NCI-H460 (cell line): Measurements from ENCODE around the gene XRCC4. TPM values are rescaled to one million over a fixed set of nuclear protein-coding genes. Genes with fewer than 3 reads are reported as not detected.
"Not testable (repeated sequence)": the region's sequence is repeated elsewhere in the genome, so short reads cannot be mapped to it uniquely, and the experiment has no call there.

Experiments used
- DNase-seq: peaks from one replicate; pipeline ENCODE4 v3.0.0-alpha.2; 2016; ENCODE audit warnings: low read depth; ENCODE audit errors: extremely low read depth
- polyA plus RNA-seq: library from polyadenylated mRNA; depleted of rRNA; stranded (reverse); fragments of >200 nt; gene quantifications from 2 replicates; pipeline ENCODE4 v1.2.3, GENCODE V29; 2014; cell fraction: nucleus; rRNA removed
- total RNA-seq: library from RNA; depleted of rRNA; stranded (reverse); fragments of >200 nt; shearing (Covaris generic); gene quantifications from 2 replicates; pipeline ENCODE4 v1.2.3, GENCODE V29; 2014; rRNA removed

XRCC4 gene
- total RNA-seq, result 21.3 TPM in 2 replicates
- 6.5 and 11.9 TPM in 2 replicates for polyA plus RNA-seq

GRCh38 chr5:83076742-83077661, at the start of gene XRCC4, which contains the start of gene TMEM167A:
Gene XRCC4 (plus strand): TSS chr5:83077547. CDS start chr5:83104920, 27,373 bp downstream.
Gene TMEM167A (minus strand): TSS chr5:83077394. CDS start chr5:83077323, 71 bp downstream.
- peak; percentile 98 for DNase-seq

DNA sequence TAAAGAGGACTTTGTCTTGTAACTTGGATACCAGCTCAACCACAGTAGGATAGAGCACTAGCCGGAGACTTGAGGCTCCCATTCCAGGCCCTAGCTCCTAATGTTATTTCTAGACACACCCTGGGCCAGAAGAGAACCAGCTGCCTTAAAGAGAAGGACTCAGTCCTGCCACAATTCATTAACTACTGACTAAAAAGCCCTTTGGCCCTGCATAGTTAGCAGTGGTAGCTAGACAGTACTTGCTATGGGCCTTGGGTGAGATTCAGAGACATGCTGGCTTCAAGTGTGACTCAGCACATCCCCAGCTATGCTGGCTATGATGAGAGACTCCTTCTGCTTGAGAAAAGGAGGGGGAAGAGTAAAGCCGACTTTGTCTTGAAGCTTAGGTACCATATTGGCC, 47.4 kb upstream of the XRCC4 start:
- peak; percentile 4 for DNase-seq

- no peak for DNase-seq
Measured at GRCh38 chr5:83031381-83031780, 46.0 kb upstream of the XRCC4 start.

DNA sequence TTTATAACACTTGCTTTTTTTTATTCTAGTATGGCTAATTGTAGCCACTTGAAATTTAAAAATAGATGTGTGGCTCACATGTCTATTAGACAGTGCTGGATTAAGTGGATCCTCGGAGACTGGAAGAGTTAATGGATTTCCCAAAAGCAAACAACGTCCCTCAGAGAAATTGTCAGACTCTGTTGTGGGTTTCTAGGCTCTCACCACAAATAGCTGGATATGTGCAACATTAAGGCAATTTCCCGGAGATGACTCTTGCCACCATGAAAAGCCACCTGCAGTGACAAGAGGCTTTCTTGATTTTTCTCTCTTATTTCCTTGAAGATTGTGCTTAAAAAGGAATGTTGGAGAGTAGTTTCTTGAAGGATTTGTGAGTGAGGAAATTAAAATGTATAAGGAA, 43.3 kb upstream of the XRCC4 start:
- no peak for DNase-seq

- DNase-seq, result no peak
Measured at GRCh38 chr5:83034528-83035207, 42.7 kb upstream of the XRCC4 start.

- no peak for DNase-seq
Measured at GRCh38 chr5:83035373-83036100, 41.8 kb upstream of the XRCC4 start.

DNA sequence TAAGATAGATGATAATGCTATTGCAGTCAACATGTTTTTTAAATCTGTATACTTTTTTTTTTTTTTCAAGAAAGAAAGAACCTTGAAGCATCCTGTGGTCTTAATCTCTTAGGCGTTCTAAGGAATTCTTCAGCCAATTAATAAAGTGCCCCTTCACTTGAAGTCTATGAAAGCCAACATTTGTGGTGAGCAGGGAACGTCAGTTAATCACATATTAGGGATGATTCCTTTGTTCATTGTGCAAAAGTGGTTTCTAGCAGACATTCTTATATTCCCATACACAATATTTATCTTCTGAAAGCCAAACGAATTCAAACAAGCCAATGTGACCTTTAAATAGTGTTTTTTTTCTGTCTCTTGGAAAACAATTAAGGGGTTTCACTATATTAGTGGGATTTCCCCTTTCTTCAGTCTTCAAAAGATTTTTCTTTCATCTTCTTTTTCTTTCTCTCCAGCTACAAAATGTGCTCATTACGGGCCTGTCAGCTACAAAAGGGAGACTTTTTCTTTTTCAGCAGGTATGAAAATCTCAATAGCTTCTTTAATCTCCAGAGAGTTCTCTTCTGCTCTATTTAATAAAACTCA, 40.3 kb upstream of the XRCC4 start:
- no peak for DNase-seq

DNA sequence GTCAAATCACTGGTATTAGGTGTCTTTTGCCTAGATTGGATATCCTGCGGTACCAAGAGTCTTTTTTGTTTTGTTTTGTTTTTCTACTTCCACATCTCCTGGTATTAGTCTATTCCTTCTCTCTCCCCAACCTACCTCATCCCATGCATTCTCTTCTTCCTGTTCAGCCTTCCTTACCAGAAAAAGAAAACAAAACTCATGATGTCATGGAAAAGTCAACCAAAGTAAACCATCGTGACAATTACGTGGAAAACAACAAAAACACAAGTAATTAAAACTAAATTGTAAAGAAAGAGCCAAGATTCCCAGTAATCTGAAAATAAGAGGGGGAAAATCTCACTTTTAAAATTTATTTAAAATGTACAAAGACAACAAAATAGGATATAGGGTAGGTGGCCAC, 38.4 kb upstream of the XRCC4 start:
- no peak for DNase-seq

DNA sequence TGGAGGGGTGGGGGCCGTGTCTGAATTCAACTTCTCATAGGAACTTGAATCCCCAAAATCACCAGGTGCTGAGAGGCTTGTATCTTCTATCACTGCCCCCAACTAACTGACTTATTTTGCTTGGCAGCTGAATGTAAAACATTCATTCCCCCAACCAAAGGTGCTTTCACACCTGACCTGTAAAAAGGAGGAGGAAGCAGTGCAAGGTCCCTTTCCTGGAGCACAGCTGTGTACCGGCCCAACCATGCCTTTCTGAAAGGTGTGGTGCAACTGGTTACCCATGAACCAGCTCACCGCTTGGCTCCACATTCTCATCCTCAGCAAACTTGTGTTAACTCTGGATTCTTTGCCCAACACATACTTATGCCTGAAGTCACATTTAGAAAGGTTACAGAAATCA, 34.8 kb upstream of the XRCC4 start:
- DNase-seq, result no peak

- DNase-seq, result no peak
Measured at GRCh38 chr5:83044926-83045325, 32.4 kb upstream of the XRCC4 start.

DNA sequence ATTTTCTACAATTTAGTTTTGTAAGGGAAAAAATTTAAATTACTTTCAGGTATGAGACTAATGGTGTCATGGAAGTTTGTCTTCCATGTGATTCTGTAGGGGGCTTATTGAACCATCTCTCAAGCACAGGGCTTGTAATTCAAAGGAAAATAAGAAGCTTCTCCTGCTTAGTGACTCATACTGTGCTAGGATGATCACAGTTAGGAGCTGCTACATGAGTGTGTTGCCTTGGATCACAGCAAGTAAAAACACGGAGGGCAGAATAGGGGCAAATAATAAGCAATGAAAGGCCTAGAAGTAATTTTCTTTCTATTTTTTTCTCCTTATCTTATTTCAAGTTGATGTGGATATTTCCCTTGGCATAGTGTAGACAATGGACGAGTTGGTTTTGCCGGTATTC, 29.1 kb upstream of the XRCC4 start:
- no peak for DNase-seq

DNA sequence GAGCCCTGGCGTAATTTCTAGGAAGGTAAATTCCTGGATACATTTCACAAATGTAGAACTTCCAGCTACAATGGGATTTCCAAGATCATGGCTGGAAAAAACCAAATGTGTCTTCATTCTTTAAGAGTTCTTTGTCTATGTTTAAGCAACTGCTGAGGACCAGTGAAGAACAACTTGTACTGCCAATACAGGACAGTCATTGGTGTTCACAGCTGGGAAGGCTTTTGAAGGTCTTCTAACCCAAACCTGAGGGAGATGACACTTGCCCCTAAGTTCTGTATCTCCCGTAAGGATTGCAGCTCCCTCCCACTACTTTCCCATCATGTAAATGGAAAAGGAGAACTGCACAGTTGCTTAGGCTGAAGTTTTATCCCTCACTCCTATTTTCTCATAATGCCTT, 28.5 kb upstream of the XRCC4 start:
- DNase-seq, result no peak

DNA sequence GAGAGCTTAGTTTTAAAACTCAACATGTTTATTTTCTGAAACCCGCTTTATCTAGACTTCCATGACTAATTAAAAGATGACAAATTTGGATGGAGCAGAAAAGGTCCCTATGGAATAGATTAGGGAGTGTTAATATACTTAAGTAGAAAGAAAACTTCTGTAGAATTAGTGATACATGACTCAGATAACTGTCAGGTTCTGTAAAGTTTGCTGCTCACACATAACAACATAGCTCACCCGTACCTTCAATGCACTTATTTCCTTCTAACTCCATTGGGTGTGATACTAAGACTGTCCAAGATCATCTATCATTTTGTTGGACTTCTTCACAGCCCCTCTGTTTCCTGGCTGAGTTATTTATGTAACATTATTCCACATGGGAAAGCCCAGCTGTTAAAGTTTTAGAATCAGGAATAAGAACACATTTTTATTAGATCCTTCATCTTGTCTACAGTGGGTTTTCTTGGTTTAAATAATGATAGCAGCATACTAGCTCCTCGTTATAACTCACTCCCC, 27.9 kb upstream of the XRCC4 start:
- DNase-seq, result no peak

GRCh38 chr5:83050723-83051340, 26.5 kb upstream of the XRCC4 start:
- no peak for DNase-seq

DNA sequence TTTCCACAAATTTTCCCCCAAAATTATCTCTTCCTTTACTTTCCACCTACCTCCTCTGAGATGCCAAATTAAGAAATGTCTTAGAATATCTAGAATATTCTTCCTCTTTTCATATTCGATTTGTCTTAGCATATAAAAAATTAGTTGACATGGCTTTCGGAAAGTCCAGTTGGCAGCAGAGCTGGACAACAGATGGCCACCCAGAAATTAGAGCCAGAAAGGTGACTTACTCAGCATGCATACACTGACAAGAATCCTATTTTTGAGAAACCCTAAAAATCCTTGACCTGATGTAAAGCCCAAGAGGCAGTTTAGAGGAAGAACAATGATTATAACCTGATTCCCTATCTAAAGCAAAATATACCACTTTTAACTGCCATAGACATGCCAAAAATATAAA, 22.2 kb upstream of the XRCC4 start:
- no peak for DNase-seq

- DNase-seq, result no peak
Measured at GRCh38 chr5:83058726-83059125, 18.6 kb upstream of the XRCC4 start.

- DNase-seq, result no peak
Measured at GRCh38 chr5:83059341-83059740, 18.0 kb upstream of the XRCC4 start.

DNA sequence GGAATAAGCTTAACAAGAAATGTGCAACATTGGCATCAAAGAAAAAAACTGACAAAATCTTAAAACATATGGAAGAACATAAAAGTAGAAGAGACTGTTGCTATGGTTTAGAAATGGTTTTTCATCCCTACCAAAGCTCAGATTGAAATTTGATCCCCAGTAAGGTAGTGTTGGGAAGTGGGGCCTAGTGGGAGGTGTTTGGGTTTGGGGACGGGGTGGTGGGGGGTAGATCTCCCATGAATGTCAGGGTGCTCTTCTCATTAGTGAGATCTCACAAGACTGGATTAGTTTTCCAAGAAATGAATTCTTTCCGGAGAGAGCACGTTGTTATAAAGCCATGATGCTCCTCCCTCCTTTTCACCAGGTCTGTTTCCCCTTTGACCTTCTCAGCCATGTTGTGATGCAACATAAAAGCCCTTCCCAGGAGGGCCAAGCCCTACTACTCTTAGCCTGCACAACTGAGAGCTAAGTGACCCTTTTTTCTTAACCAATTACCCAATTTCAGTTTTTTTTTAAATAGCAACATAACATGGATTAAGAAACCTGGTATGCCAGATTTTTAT, 10.7 kb upstream of the XRCC4 start:
- DNase-seq, result no peak

DNA sequence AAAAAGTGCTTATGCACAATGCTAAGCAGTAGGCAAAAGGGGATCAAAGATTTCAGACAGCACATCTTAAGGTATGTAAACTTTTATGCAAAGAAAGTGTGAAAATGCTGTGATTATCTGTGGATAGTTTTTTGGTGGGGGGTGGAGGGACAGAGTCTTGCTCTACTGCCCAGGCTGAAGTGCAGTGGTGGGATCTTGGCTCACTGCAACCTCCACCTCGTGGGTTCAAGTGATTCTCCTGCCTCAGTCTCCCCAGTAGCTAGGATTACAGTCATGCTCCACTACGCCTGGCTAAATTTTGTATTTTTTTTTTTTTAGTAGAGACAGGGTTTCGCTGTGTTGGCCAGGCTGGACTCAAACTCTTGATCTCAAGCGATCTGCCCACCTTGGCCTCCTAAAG, 10.0 kb upstream of the XRCC4 start:
- DNase-seq, result not testable (repeated sequence)
